K562 (cell line): ENCODE results near the gene SLC9C2. TPM values are rescaled to one million over a fixed set of nuclear protein-coding genes. Genes with fewer than 3 reads are reported as not detected.

Experiments used
- CBX3 ChIP-seq, 2 experiments: IDR thresholded peaks; 1 replicate in 1 of 2; 2 replicates in 1 of 2; pipeline ENCODE4 v1.6.1; 2012; ENCODE audit warnings: inconsistent platforms in 2 of 2, low read length in 2 of 2, borderline replicate concordance in 1 of 2, control low read depth in 1 of 2
- CHD7 ChIP-seq: fragments of 200-600 bp; sonication (generic); IDR thresholded peaks from one replicate; pipeline ENCODE4 v1.6.1; 2012; ENCODE audit warnings: mild to moderate bottlenecking, low read depth, low read length, inconsistent platforms
- COPS2 ChIP-seq: fragments of 450-650 bp; conservative IDR thresholded peaks from 2 replicates; pipeline ENCODE4 v1.6.1; 2016; ENCODE audit warnings: mild to moderate bottlenecking, moderate library complexity
- ETV5 ChIP-seq: sonication (generic); formaldehyde crosslinking; IDR thresholded peaks from 2 replicates; pipeline ENCODE4 v1.4.0; 2020; ENCODE audit warnings: low read depth, mild to moderate bottlenecking, missing genetic modification reagents
- EWSR1 ChIP-seq: fragments of 450-650 bp; IDR thresholded peaks from 2 replicates; pipeline ENCODE4 v1.6.1; 2018; ENCODE audit warnings: borderline replicate concordance, mild to moderate bottlenecking, low read depth, moderate library complexity; ENCODE audit not compliant: partially characterized antibody
- GATAD2A ChIP-seq: fragments of 450-650 bp; IDR thresholded peaks from 2 replicates; pipeline ENCODE4 v1.6.1; 2017
- MCM3 ChIP-seq: fragments of 450-650 bp; IDR thresholded peaks from 2 replicates; pipeline ENCODE4 v1.6.1; 2016
- MEIS2 ChIP-seq: fragments of 450-650 bp; IDR thresholded peaks from 2 replicates; pipeline ENCODE4 v1.6.1; 2014; ENCODE audit warnings: mild to moderate bottlenecking; ENCODE audit not compliant: partially characterized antibody
- MTA1 ChIP-seq: fragments of 450-650 bp; IDR thresholded peaks from 2 replicates; pipeline ENCODE4 v1.6.1; 2017; ENCODE audit warnings: borderline replicate concordance
- NR3C1 ChIP-seq: sonication (generic); formaldehyde crosslinking; IDR thresholded peaks from 2 replicates; pipeline ENCODE4 v1.8.1; 2022; ENCODE audit warnings: missing genetic modification reagents
- NUFIP1 ChIP-seq: fragments of 450-650 bp; IDR thresholded peaks from 2 replicates; pipeline ENCODE4 v1.6.1; 2018; ENCODE audit not compliant: partially characterized antibody
- RBM22 ChIP-seq: fragments of 200-400 bp; formaldehyde crosslinking; IDR thresholded peaks from 2 replicates; pipeline ENCODE4 v1.6.1; 2018; ENCODE audit warnings: low read length, low read depth; ENCODE audit not compliant: poor library complexity, severe bottlenecking
- RBM39 ChIP-seq: fragments of 200-400 bp; formaldehyde crosslinking; optimal IDR thresholded peaks from 2 replicates; pipeline ENCODE3; 2018; ENCODE audit warnings: low read depth, low read length
- RNF2 ChIP-seq: sonication (generic); IDR thresholded peaks from 2 replicates; pipeline ENCODE4 v1.6.1; 2016
- SMAD2 ChIP-seq: fragments of 150-350 bp; IDR thresholded peaks from 2 replicates; pipeline ENCODE4 v1.6.1; 2014; ENCODE audit warnings: low read depth, mild to moderate bottlenecking, low read length
- SRSF9 ChIP-seq: fragments of 200-400 bp; formaldehyde crosslinking; IDR thresholded peaks from 2 replicates; pipeline ENCODE4 v1.6.1; 2017; ENCODE audit warnings: low read depth, low read length, borderline replicate concordance
- ZNF134 ChIP-seq: fragments of 250-450 bp; sonication (Bioruptor Pico); conservative IDR thresholded peaks from 2 replicates; pipeline ENCODE4 v1.4.0; 2020
- ZNF644 ChIP-seq: fragments of 200-800 bp; sonication (Bioruptor generic); IDR thresholded peaks from 2 replicates; pipeline ENCODE4 v1.6.1; 2016; ENCODE audit warnings: low read depth, missing genetic modification characterization, missing compliant biosample characterization
- polyA plus RNA-seq, 8 experiments: library from polyadenylated mRNA; depleted of rRNA in 4 of 8; stranded (reverse) in 5 of 8; unstranded in 3 of 8; fragments of >200 nt; fragmentation: Nextera tagmentation in 2 of 8; fragmentation: Illumina TruSeq in 1 of 8; extraction: Ambion mirVana in 2 of 8; extraction: Trizol in 1 of 8; gene quantifications; 2 replicates each; pipeline versions ENCODE4 v1.2.1 to v1.2.3, GENCODE V29; 2011 to 2014; ENCODE audit warnings: inconsistent platforms in 1 of 8, missing spikeins in 1 of 8
- total RNA-seq, 7 experiments: library from RNA; depleted of rRNA in 6 of 7; stranded (reverse); fragments of >200 nt in 6 of 7; fragmentation: Illumina TruSeq in 2 of 7; extraction: Trizol in 2 of 7; gene quantifications; 2 replicates each; pipeline versions ENCODE4 v1.2.1 to v1.2.3, GENCODE V29; 2011 to 2021; ENCODE audit warnings: low replicate concordance in 1 of 7

SLC9C2 gene
- total and polyA plus RNA-seq, 9 of the 15 experiments (the other 6 are each of a cell fraction or from before 2014, with no cell fraction given): 0.11 to 0.22 (median 0.15) TPM; not detected in 5

- no peak for TF ChIP-seq CHD7
- TF ChIP-seq EWSR1: no peak
- no peak for TF ChIP-seq MTA1
- no peak for TF ChIP-seq NUFIP1
- no peak for TF ChIP-seq MCM3
- no peak for TF ChIP-seq SMAD2
- TF ChIP-seq RNF2: no peak
- TF ChIP-seq MEIS2: no peak
- TF ChIP-seq ZNF134 (CRISPR knock-in tag): no peak
- TF ChIP-seq RBM22: no peak
- no peak for TF ChIP-seq RBM39
- TF ChIP-seq NR3C1 (CRISPR knock-in tag): no peak
- TF ChIP-seq SRSF9: no peak
- no peak for TF ChIP-seq ETV5 (CRISPR knock-in tag)
- TF ChIP-seq GATAD2A: no peak
- TF ChIP-seq ZNF644 (tag): no peak
- 0 out of 3 replicates have a peak, but pooled peaks of 1 of the 2 experiments have one; percentile 18 for TF ChIP-seq CBX3 (IDR thresholded peaks at IDR 0.05; ENCODE audit: borderline replicate concordance in 1 of 2, low read length in 2 of 2)
- no peak for TF ChIP-seq COPS2
Observed at GRCh38 chr1:173503391-173503790, 99.5 kb downstream of the SLC9C2 start (continued).
